ENCODE data around the gene TMEM179. TPM values are rescaled to one million over a fixed set of nuclear protein-coding genes. Genes with fewer than 3 reads are reported as not detected.

The TMEM179 gene
- total and polyA plus RNA-seq, 10 of the 15 experiments (the other 5 are each of a cell fraction or from before 2014, with no cell fraction given): not detected

DNA sequence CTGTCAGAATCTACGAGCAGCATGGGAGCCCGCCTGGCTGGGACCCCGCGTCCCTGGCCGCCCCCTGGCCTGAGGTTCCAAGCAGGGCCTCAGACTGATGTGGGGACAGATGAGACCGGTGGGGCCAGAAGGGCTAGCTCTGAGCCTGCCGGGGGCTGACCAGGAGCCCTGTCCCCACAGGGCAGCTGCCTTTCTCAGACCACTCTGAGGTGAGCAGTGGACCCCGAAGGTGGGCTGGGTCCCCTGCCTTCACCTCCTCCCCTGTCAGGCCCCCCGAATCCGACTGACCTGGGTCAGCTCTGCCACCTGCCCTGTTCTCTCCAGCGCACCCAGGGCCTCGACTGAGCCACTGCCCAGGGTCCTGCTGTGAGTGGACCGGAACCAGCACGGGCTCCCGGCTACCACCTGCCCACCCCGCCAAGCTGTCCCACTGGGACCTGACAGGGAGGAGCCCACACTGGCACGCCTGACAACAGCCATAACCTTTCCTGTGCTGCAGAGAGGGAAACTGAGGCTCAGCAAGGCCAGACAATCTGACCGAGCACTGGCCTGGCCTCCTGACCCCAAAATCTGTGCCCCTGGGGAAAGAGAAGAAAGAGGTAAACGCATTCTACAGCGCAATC is 29.7 kb upstream of the TMEM179 start:
- no peak overlapping the region for H3K4me3 ChIP-seq
- H2AFZ ChIP-seq (ENCODE audit: control insufficient read depth, low read depth, low read length): no peak overlapping the region
- no peaks in the 10 kb centered on the region; the same call in 1 of the 3 replicates for H3K9me3 ChIP-seq (replicated peaks; ENCODE audit: control insufficient read depth, insufficient read depth, low read length)
- intact Hi-C loops (cut with micrococcal nuclease; ENCODE audit: unreplicated experiment) (no loop called here), in situ Hi-C loops (cut with MboI) (no loop called here)
- H3K4me2 ChIP-seq (ENCODE audit: control insufficient read depth, insufficient read depth): no peak overlapping the region
- FAIRE-seq (no peak), ATAC-seq (no peak), DNase-seq (ENCODE audit: low read depth, low spot score) (no peak)
- no peaks in the 10 kb centered on the region for H3K79me2 ChIP-seq (ENCODE audit: control insufficient read depth, insufficient read depth, low read length)
- no peaks in the 10 kb centered on the region for H3K4me1 ChIP-seq (ENCODE audit: control insufficient read depth, insufficient read depth, low read length)
- H3K27ac ChIP-seq (ENCODE audit: control insufficient read depth, insufficient read depth): no peak overlapping the region
- ChIA-PET CTCF (no interaction called here), SMC1A (ENCODE audit: uncharacterized antibody, unreplicated experiment) (no interaction called here), RAD21 (ENCODE audit: unreplicated experiment) (no interaction called here), POLR2A (no interaction called here)
- no peaks in the 10 kb centered on the region for H3K27me3 ChIP-seq (replicated peaks in 1 of 2; ENCODE audit: control insufficient read depth in 2 of 2, insufficient read depth in 2 of 2, low read length in 1 of 2)
- no TSS peak for BruUV-seq (replicated peaks)
- TF ChIP-seq, protein P1, sequence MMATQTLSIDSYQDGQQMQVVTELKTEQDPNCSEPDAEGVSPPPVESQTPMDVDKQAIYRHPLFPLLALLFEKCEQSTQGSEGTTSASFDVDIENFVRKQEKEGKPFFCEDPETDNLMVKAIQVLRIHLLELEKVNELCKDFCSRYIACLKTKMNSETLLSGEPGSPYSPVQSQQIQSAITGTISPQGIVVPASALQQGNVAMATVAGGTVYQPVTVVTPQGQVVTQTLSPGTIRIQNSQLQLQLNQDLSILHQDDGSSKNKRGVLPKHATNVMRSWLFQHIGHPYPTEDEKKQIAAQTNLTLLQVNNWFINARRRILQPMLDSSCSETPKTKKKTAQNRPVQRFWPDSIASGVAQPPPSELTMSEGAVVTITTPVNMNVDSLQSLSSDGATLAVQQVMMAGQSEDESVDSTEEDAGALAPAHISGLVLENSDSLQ (IDR thresholded peaks at IDR 0.05): no peak
- TF ChIP-seq ZNF207 (IDR thresholded peaks at IDR 0.05; ENCODE audit: borderline replicate concordance) (no peak), NR2C2 (IDR thresholded peaks at IDR 0.05; ENCODE audit: borderline replicate concordance, control insufficient read depth, insufficient read length, low read depth) (no peak), ZNF384 (IDR thresholded peaks at IDR 0.05; ENCODE audit: borderline replicate concordance, low read depth, low read length) (no peak), STAT3 (IDR thresholded peaks at IDR 0.05; ENCODE audit: low read depth, low read length) (no peak), CHD2 (IDR thresholded peaks at IDR 0.05; ENCODE audit: borderline replicate concordance, low read depth, low read length) (no peak), LARP7 (IDR thresholded peaks at IDR 0.05) (no peak), BCL11A (IDR thresholded peaks at IDR 0.05; ENCODE audit: low read depth, low read length) (no peak), MTA3 (IDR thresholded peaks at IDR 0.05; ENCODE audit: borderline replicate concordance, low read length) (no peak), TAF1 (IDR thresholded peaks at IDR 0.05; ENCODE audit: borderline replicate concordance, low read depth, low read length) (no peak), JUND (IDR thresholded peaks at IDR 0.05; ENCODE audit: low read depth, low read length) (no peak)
- TF ChIP-seq, protein P2, sequence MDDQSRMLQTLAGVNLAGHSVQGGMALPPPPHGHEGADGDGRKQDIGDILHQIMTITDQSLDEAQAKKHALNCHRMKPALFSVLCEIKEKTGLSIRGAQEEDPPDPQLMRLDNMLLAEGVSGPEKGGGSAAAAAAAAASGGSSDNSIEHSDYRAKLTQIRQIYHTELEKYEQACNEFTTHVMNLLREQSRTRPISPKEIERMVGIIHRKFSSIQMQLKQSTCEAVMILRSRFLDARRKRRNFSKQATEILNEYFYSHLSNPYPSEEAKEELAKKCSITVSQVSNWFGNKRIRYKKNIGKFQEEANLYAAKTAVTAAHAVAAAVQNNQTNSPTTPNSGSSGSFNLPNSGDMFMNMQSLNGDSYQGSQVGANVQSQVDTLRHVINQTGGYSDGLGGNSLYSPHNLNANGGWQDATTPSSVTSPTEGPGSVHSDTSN (IDR thresholded peaks at IDR 0.05; ENCODE audit: insufficient replicate concordance, low read depth, low read length): no peak
- TF ChIP-seq, protein P3, sequence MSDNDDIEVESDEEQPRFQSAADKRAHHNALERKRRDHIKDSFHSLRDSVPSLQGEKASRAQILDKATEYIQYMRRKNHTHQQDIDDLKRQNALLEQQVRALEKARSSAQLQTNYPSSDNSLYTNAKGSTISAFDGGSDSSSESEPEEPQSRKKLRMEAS (IDR thresholded peaks at IDR 0.05; ENCODE audit: low read depth, low read length): no peak
- TF ChIP-seq, protein P4, sequence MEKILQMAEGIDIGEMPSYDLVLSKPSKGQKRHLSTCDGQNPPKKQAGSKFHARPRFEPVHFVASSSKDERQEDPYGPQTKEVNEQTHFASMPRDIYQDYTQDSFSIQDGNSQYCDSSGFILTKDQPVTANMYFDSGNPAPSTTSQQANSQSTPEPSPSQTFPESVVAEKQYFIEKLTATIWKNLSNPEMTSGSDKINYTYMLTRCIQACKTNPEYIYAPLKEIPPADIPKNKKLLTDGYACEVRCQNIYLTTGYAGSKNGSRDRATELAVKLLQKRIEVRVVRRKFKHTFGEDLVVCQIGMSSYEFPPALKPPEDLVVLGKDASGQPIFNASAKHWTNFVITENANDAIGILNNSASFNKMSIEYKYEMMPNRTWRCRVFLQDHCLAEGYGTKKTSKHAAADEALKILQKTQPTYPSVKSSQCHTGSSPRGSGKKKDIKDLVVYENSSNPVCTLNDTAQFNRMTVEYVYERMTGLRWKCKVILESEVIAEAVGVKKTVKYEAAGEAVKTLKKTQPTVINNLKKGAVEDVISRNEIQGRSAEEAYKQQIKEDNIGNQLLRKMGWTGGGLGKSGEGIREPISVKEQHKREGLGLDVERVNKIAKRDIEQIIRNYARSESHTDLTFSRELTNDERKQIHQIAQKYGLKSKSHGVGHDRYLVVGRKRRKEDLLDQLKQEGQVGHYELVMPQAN (conservative IDR thresholded peaks at IDR 0.05): no peak
- 22% methylated on average over 17 of the region's 20 CpGs for whole genome bisulfite sequencing (ENCODE audit: insufficient coverage, insufficient replicate concordance, low lambda C conversion rate, missing lambda C conversion rate)
- no peaks in the 10 kb centered on the region for H3K36me3 ChIP-seq (ENCODE audit: control insufficient read depth in 2 of 2, insufficient read depth in 2 of 2, low read length in 1 of 2)
- no peaks in the 10 kb centered on the region for H4K20me1 ChIP-seq (ENCODE audit: control insufficient read depth, insufficient read depth)
- no peak overlapping the region for H3K9ac ChIP-seq (ENCODE audit: control insufficient read depth, insufficient read depth, low read length)
